NCI-H146 treated with DMSO at 0.1 percent for 48 hours (cell line): Measurements from ENCODE around the gene SCYL1.

Experiments used
- DNase-seq: peaks from one replicate; lab custom pipeline; 2025; ENCODE audit not compliant: unreplicated experiment; lab: John Stamatoyannopoulos, UW

The SCYL1 gene

GRCh38 chr11:65493367-65494176 is 31.3 kb upstream of the SCYL1 start:
- no peak for DNase-seq

- DNase-seq, result no peak
Measured at GRCh38 chr11:65496304-65497140, 28.4 kb upstream of the SCYL1 start.

GRCh38 chr11:65497141-65498041 is 27.5 kb upstream of the SCYL1 start:
- DNase-seq, result peak; percentile 96

- DNase-seq, result peak; percentile 59
Measured at GRCh38 chr11:65498042-65498726, 26.7 kb upstream of the SCYL1 start.

GRCh38 chr11:65498727-65498976 is 26.2 kb upstream of the SCYL1 start:
- no peak for DNase-seq

- DNase-seq, result peak; percentile 91
Measured at GRCh38 chr11:65498977-65499712, 25.7 kb upstream of the SCYL1 start, which contains the start of gene MALAT1. TSS of gene MALAT1 (plus strand) at chr11:65499045.

- DNase-seq, result peak; percentile 65
Measured at GRCh38 chr11:65499713-65500386, 25.0 kb upstream of the SCYL1 start.

- peak; percentile 26 for DNase-seq
Measured at GRCh38 chr11:65500387-65501185, 24.3 kb upstream of the SCYL1 start.

- DNase-seq, result no peak
Measured at GRCh38 chr11:65501186-65501471, 23.8 kb upstream of the SCYL1 start.

GRCh38 chr11:65501472-65502273 is 23.2 kb upstream of the SCYL1 start:
- DNase-seq, result no peak

- DNase-seq, result no peak
Measured at GRCh38 chr11:65502274-65502554, 22.7 kb upstream of the SCYL1 start.

- DNase-seq, result no peak
Measured at GRCh38 chr11:65502555-65503367, 22.1 kb upstream of the SCYL1 start.

GRCh38 chr11:65503368-65503948 is 21.4 kb upstream of the SCYL1 start:
- DNase-seq, result no peak

- no peak for DNase-seq
Measured at GRCh38 chr11:65503949-65504673, 20.8 kb upstream of the SCYL1 start.

- DNase-seq, result no peak
Measured at GRCh38 chr11:65504674-65505465, 20.0 kb upstream of the SCYL1 start.
